Skin of body (tissue), 2 donors: ENCODE results near the gene TNKS1BP1. TPM values are rescaled to one million over a fixed set of nuclear protein-coding genes. Genes with fewer than 3 reads are reported as not detected.

Experiments
- DNase-seq: peaks from one replicate; lab custom pipeline; 2025; lab: John Stamatoyannopoulos, UW
- total RNA-seq: library from RNA; depleted of rRNA; stranded (reverse); fragments of >200 nt; gene quantifications from one replicate; pipeline ENCODE4 v1.2.3, GENCODE V29; 2014

The TNKS1BP1 gene
- total RNA-seq, 1 donor from 2014 or later: 81.0 TPM

GRCh38 chr11:57332694-57333440 is 8.1 kb upstream of the TNKS1BP1 start:
- no peak for DNase-seq

- DNase-seq: no peak
Measured at GRCh38 chr11:57331720-57332119, 7.0 kb upstream of the TNKS1BP1 start.

GRCh38 chr11:57330029-57330428 is 5.3 kb upstream of the TNKS1BP1 start:
- no peak for DNase-seq

- no peak for DNase-seq
Measured at GRCh38 chr11:57327721-57328120, 3.0 kb upstream of the TNKS1BP1 start.

GRCh38 chr11:57325735-57326048 is 940 bp upstream of the TNKS1BP1 start:
- peak; percentile 40 for DNase-seq

- peak; percentile 80 for DNase-seq
Measured at GRCh38 chr11:57324154-57324885, 432 bp downstream of the TNKS1BP1 start.

- DNase-seq: peak; percentile 62
Measured at GRCh38 chr11:57323855-57324153, 948 bp downstream of the TNKS1BP1 start.

GRCh38 chr11:57323167-57323854 is 1.4 kb downstream of the TNKS1BP1 start:
- DNase-seq: peak; percentile 32

- DNase-seq: peak; percentile 98
Measured at GRCh38 chr11:57322256-57323166, 2.2 kb downstream of the TNKS1BP1 start.

GRCh38 chr11:57321388-57322255 is 3.1 kb downstream of the TNKS1BP1 start:
- no peak for DNase-seq

- DNase-seq: no peak
Measured at GRCh38 chr11:57320719-57321387, 3.9 kb downstream of the TNKS1BP1 start.

- DNase-seq: no peak
Measured at GRCh38 chr11:57320067-57320718, 4.6 kb downstream of the TNKS1BP1 start.

- DNase-seq: peak; percentile 76
Measured at GRCh38 chr11:57318178-57318577, 6.6 kb downstream of the TNKS1BP1 start.

GRCh38 chr11:57316017-57316416 is 8.7 kb downstream of the TNKS1BP1 start:
- DNase-seq: no peak

- no peak for DNase-seq
Measured at GRCh38 chr11:57315491-57315890, 9.3 kb downstream of the TNKS1BP1 start.

- no peak for DNase-seq
Measured at GRCh38 chr11:57314221-57314973, 10.4 kb downstream of the TNKS1BP1 start.

- DNase-seq: no peak
Measured at GRCh38 chr11:57313788-57314135, 11.0 kb downstream of the TNKS1BP1 start.

- no peak for DNase-seq
Measured at GRCh38 chr11:57313071-57313787, 11.5 kb downstream of the TNKS1BP1 start.
